ENCODE measurements around the gene KLHL29. TPM values are rescaled to one million over a fixed set of nuclear protein-coding genes. Genes with fewer than 3 reads are reported as not detected.

The KLHL29 gene
- total and polyA plus RNA-seq, 10 of the 15 experiments (the other 5 are each of a cell fraction or from before 2014, with no cell fraction given): 1.4 to 19.5 (median 6.1) TPM

DNA sequence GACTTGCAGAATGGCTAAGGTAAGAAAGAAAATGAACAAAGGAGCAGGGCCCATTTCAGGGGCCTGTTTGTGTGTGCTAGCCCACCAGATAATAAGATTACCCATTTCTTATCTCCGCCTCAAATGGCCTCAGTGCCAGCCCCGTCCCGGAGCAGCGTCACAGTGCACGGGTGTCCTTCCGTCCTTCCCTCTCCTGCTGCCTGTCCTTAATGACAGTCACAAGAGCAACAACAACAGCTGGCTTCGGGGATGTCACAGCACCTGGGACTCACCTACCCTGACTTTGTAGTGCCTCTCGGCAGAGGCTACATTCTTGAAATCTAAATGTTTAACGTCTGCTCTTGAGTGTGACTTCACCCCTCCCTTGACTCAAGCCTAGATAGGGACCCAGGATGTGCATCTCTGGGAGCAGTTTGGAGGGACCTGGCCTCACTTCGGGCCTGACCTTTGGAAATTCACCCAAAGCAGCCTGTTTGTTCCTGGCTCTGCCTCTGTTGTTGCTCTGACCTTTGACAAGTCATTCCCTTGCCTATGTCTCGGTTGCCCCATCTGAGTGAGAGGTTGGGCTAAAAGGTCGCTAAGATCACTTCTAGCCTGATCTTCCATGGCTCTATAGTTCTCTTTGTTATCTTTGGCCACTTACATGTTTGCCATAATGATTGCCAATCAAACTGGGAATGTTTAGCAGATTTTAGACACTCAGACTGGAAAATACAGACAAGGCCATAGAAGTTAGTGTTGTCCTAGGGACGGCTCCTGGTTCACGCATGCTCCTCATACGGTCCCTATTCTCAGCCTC, 122.5 kb downstream of the KLHL29 start (continued):
- TF ChIP-seq TCF3 (IDR thresholded peaks at IDR 0.05; ENCODE audit: borderline replicate concordance, insufficient read depth, low read depth, low read length): no peak
- no peak for TF ChIP-seq ZNF274 (IDR thresholded peaks at IDR 0.05; ENCODE audit: insufficient read depth, insufficient read length)
- no peak for TF ChIP-seq CHD4 (IDR thresholded peaks at IDR 0.05)
- TF ChIP-seq, protein P1, sequence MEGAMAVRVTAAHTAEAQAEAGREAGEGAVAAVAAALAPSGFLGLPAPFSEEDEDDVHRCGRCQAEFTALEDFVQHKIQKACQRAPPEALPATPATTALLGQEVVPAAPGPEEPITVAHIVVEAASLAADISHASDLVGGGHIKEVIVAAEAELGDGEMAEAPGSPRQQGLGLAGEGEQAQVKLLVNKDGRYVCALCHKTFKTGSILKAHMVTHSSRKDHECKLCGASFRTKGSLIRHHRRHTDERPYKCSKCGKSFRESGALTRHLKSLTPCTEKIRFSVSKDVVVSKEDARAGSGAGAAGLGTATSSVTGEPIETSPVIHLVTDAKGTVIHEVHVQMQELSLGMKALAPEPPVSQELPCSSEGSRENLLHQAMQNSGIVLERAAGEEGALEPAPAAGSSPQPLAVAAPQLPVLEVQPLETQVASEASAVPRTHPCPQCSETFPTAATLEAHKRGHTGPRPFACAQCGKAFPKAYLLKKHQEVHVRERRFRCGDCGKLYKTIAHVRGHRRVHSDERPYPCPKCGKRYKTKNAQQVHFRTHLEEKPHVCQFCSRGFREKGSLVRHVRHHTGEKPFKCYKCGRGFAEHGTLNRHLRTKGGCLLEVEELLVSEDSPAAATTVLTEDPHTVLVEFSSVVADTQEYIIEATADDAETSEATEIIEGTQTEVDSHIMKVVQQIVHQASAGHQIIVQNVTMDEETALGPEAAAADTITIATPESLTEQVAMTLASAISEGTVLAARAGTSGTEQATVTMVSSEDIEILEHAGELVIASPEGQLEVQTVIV (IDR thresholded peaks at IDR 0.05; ENCODE audit: borderline replicate concordance, partially characterized antibody): no peak
- no peak for TF ChIP-seq SIN3A (IDR thresholded peaks at IDR 0.05; ENCODE audit: low read depth, low read length)
- TF ChIP-seq RELA (IDR thresholded peaks at IDR 0.05; ENCODE audit: borderline replicate concordance, partially characterized antibody): no peak
- TF ChIP-seq NRF1 (conservative IDR thresholded peaks at IDR 0.05; ENCODE audit: low read depth, low read length): no peak
- TF ChIP-seq KAT2A (conservative IDR thresholded peaks at IDR 0.05; ENCODE audit: control insufficient read depth, low read depth, low read length): no peak
- TF ChIP-seq CREM (IDR thresholded peaks at IDR 0.05; ENCODE audit: low read depth): no peak
- TF ChIP-seq TBL1XR1 (IDR thresholded peaks at IDR 0.05; ENCODE audit: low read depth, low read length): no peak
- TF ChIP-seq SREBF1 (IDR thresholded peaks at IDR 0.05; ENCODE audit: low read length): no peak
- no peak for TF ChIP-seq SUPT20H (IDR thresholded peaks at IDR 0.05; ENCODE audit: borderline replicate concordance, control insufficient read depth, low read depth, low read length)
